Measurements from ENCODE around the gene GPR156.

DNA sequence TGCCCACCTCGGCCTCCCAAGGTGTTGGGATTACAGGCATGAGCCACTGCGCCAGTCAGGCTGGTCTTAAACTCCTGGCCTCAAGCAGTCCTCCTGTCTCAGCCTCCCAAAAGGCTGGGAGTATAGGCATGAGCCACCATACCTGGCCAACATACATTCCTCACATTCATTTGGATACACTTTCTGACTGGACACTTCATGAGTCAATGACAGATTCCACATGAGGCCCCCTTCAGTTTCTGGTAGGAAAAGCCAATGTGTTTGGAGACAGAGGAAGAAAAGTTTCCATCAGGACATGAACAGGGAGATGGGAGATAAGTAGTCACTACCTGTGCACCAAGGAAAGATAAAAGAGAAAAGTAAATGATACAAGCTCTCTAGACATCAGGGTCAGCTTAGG, 141.3 kb downstream of the GPR156 start:
- TF ChIP-seq, protein P1, sequence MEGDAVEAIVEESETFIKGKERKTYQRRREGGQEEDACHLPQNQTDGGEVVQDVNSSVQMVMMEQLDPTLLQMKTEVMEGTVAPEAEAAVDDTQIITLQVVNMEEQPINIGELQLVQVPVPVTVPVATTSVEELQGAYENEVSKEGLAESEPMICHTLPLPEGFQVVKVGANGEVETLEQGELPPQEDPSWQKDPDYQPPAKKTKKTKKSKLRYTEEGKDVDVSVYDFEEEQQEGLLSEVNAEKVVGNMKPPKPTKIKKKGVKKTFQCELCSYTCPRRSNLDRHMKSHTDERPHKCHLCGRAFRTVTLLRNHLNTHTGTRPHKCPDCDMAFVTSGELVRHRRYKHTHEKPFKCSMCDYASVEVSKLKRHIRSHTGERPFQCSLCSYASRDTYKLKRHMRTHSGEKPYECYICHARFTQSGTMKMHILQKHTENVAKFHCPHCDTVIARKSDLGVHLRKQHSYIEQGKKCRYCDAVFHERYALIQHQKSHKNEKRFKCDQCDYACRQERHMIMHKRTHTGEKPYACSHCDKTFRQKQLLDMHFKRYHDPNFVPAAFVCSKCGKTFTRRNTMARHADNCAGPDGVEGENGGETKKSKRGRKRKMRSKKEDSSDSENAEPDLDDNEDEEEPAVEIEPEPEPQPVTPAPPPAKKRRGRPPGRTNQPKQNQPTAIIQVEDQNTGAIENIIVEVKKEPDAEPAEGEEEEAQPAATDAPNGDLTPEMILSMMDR (IDR thresholded peaks at IDR 0.05; ENCODE audit: extremely low read depth in 1 of 2, insufficient read depth in 1 of 2, low read depth in 1 of 2, low read length in 2 of 2): no peak
- TF ChIP-seq FOS (IDR thresholded peaks at IDR 0.05; ENCODE audit: borderline replicate concordance, insufficient read depth, low read length) (no peak), POLR2AphosphoS5 (IDR thresholded peaks at IDR 0.05; ENCODE audit: insufficient read depth, low read depth, low read length) (no peak)

All from endothelial cell of umbilical vein (primary cell).